Measurements from ENCODE around the gene TRIM52.

TRIM52 gene

DNA sequence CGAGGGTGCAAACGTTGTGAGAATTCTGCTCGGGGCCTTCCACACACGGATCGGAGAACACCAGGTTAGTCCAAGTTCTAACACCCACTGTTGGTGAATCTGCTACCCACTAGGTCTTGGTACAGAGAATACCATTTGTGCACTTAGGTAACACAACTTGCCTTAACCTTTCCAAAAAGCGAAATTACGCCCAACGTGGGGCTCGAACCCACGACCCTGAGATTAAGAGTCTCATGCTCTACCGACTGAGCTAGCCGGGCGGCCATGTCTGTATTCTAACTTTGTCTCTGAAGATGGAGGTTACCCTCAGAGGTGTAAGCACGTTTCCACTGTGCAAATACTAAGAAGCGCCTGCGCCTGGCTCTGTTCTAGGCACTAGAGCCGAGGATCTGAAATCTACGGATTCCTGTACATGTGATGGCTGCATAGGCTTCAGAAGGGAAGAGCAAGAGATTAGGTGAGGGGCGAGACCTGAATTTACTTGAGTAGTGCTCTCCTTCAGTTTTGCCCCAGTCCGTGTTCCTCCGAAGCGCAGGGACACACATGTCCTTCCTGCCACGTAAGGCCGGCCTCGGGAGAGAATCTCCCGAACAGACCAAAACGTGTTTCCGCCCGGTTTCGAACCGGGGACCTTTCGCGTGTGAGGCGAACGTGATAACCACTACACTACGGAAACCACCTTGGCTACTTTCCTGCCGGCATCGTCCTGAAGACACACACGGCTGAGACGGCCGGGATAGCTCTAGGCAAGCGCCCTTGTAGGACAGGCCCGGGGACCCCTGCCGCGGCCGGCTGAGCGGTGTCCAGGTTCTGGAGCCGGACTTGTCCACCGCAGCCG lies 38.9 kb downstream of the TRIM52 start:
- DNase-seq (ENCODE audit: low spot score): peak; percentile 96
- peak overlapping the region; percentile 99 for H3K4me3 ChIP-seq
- TF ChIP-seq, protein P1, sequence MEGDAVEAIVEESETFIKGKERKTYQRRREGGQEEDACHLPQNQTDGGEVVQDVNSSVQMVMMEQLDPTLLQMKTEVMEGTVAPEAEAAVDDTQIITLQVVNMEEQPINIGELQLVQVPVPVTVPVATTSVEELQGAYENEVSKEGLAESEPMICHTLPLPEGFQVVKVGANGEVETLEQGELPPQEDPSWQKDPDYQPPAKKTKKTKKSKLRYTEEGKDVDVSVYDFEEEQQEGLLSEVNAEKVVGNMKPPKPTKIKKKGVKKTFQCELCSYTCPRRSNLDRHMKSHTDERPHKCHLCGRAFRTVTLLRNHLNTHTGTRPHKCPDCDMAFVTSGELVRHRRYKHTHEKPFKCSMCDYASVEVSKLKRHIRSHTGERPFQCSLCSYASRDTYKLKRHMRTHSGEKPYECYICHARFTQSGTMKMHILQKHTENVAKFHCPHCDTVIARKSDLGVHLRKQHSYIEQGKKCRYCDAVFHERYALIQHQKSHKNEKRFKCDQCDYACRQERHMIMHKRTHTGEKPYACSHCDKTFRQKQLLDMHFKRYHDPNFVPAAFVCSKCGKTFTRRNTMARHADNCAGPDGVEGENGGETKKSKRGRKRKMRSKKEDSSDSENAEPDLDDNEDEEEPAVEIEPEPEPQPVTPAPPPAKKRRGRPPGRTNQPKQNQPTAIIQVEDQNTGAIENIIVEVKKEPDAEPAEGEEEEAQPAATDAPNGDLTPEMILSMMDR (IDR thresholded peaks at IDR 0.05): no peak
- peak overlapping the region; percentile 93 to 96 for H3K27ac ChIP-seq

DNA sequence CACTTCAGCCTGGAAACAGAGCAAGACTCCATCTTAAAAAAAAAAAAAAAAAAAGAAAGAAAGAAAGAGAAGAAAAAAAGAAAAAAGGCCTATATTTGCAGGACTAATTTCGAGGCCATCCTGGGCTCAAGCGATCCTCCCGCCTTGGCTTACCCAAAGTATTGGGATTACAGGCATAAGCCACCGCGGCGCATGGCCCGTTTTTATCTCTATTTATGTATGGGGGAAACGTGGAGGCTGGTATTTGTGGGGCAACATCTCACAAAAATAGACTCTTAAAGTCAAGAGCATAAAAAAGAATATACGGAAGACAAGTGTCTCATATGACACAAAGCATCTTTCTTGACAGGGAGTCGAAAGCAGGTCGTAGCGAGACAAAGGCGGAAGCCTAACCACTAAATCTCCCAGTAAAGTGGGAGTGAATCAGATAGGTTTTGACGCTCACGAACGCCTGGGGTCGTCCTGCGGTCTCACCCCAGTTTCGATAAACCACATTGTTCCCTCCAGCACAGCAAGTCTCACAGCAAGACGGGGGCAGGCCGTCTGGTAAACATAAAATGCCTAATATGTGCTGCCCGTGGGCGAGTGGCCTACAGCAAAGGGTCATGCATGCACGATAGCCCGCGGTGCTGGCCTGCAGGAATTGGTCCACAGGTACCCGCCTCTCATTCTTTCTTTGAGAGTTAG lies 39.7 kb downstream of the TRIM52 start:
- TF ChIP-seq, protein P1 (IDR thresholded peaks at IDR 0.05): no peak
- peak overlapping the region in 1 of 2 donors; percentile 96 for H3K27ac ChIP-seq
- no peak overlapping the region for H3K4me3 ChIP-seq
- DNase-seq (ENCODE audit: low spot score): no peak

DNA sequence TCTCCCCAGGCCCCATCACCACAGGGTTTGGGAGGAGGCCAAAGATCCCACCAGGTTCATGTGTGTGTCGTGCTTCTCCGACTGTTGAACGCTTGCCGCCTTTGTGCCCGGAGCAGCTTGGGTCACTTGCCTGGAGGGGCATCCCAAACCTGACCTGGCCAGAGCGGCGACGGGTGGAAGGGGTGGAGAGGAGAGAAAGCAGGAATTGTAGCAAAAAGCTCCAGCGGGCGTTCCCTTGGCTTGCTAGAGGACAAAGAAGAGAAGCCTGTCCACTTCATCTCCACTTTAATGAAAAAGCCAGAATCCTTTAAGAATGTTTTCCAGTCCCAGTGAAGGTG lies 40.8 kb downstream of the TRIM52 start:
- no peak overlapping the region for H3K27ac ChIP-seq
- DNase-seq (ENCODE audit: low spot score): no peak
- TF ChIP-seq, protein P1 (IDR thresholded peaks at IDR 0.05): no peak
- H3K4me3 ChIP-seq: no peak overlapping the region

DNA sequence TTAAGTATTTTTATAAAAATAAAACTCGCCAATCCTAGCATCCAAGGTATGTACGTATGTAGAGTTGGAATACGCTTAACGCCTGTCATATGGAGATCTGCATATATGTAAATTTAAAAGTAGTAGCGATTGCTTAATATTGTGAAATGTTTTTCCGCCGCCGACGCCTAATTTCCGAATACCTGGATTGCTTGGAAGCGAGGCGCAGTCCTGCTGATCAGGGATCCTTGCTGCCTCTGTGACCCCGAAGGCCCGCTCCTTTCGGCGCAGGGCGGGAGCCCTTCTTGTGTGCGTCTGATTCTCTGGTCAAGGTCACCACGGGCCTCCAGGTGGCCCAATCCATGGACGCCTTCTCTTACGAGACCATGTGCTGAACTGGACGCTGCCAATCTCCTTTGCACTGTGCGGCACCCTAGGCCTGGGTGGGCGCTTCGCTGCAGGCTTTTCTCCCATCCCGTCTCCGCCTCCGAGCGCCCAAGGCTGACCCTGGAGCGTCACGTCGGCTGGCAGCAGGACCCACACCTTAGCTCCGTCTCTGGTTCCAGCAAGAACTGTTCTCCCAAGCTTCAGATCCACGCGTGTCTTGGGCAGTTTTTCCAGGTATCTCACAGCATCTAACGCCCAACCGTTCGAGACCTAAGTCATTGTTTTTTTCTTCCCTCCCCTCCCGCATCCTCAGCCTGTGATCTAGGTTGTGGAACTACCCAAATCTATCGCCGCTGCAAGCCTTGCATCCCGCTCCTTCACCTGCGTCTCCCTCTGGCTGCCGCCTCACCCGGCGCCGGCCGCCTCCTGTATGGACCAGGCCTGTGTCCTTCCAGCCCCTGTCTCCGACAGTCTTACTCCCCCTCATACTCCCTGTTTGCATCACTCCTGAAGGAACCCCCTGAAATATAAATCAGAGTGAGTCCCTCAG lies 41.4 kb downstream of the TRIM52 start:
- no peak overlapping the region for H3K4me3 ChIP-seq
- DNase-seq (ENCODE audit: low spot score): no peak
- TF ChIP-seq, protein P1 (IDR thresholded peaks at IDR 0.05): no peak

DNA sequence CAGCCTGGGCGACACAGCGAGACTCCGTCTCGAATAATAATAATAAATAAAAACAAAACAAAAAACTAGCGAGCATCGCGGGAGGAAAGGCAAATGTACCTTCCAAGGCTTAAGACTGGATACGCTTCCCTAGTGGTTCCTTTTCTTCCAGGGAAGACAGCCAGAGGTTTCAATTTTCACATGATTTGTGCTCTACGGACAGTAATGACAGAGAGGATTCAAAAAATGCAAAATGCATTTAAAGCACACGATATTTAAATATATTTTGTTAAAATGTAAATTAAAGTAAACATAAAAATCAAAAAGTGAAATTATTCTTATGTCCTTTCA lies 42.2 kb downstream of the TRIM52 start:
- peak overlapping the region; percentile 67 to 77 for H3K27ac ChIP-seq
- DNase-seq (ENCODE audit: low spot score): no peak
- TF ChIP-seq, protein P1 (IDR thresholded peaks at IDR 0.05): no peak
- H3K4me3 ChIP-seq: peak overlapping the region; percentile 69

More for the DNA sequence above, 41.4 kb downstream of the TRIM52 start:
- no peak overlapping the region for H3K27ac ChIP-seq

DNA sequence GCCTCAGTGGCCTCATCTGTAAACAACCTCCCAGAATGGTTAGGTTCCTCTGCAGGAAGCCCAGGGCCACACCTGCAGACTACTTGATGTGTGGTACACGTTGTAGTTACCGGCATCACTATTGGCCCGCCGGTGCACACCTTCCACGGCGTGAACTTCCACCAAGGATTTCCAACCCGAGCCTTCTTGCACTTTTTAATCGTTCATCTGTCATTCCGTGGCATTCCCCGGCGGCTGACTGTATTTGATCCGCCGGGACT lies 43.2 kb downstream of the TRIM52 start:
- Histone ChIP-seq H3K4me3 (peak overlapping the region; percentile 69), H3K27ac (peak overlapping the region; percentile 67 to 77)
- TF ChIP-seq, protein P1 (IDR thresholded peaks at IDR 0.05): no peak
- DNase-seq (ENCODE audit: low spot score): no peak

Measured in coronary artery (tissue), 2 donors.